A549 (cell line): Measurements from ENCODE around the gene GAK.

Source experiments
- BCL3 ChIP-seq: fragments of >200 bp; sonication (Bioruptor Twin); formaldehyde crosslinking; IDR thresholded peaks from 3 replicates; pipeline ENCODE4 v1.6.1; 2016
- CBX8 ChIP-seq: fragments of 200-600 bp; sonication (generic); IDR thresholded peaks from 2 replicates; pipeline ENCODE4 v1.6.1; 2016
- CHD2 ChIP-seq: fragments of 150-350 bp; IDR thresholded peaks from 2 replicates; pipeline ENCODE4 v1.6.1; 2014; ENCODE audit warnings: low read length; ENCODE audit not compliant: partially characterized antibody
- CTCF ChIP-seq: fragments of >200 bp; sonication (Bioruptor Twin); formaldehyde crosslinking; IDR thresholded peaks from 3 replicates; pipeline ENCODE4 v1.5.1; 2016
- EP300 ChIP-seq, 2 experiments: fragments of >200 bp; sonication (Bioruptor Twin); formaldehyde crosslinking; IDR thresholded peaks; 2 replicates in 1 of 2; 3 replicates in 1 of 2; pipeline ENCODE4 v1.6.1; 2016 to 2017
- HOXB5 ChIP-seq: fragments of 250-450 bp; sonication (Bioruptor Pico); IDR thresholded peaks from 2 replicates; pipeline ENCODE4 v1.5.0; 2020; ENCODE audit warnings: mild to moderate bottlenecking, moderate library complexity
- MYC ChIP-seq: IDR thresholded peaks from 2 replicates; pipeline ENCODE4 v1.6.1; 2012; ENCODE audit warnings: mild to moderate bottlenecking, inconsistent platforms, low read length, improper control_type of control experiment, borderline replicate concordance
- POLR2A ChIP-seq: IDR thresholded peaks from 2 replicates; pipeline ENCODE4 v1.6.1; 2012; ENCODE audit warnings: mild to moderate bottlenecking, low read length
- RAD21 ChIP-seq, 2 experiments: fragments of >200 bp in 1 of 2; sonication (Bioruptor Twin) in 1 of 2; formaldehyde crosslinking in 1 of 2; IDR thresholded peaks in 1 of 2; conservative IDR thresholded peaks in 1 of 2; 2 replicates in 1 of 2; 3 replicates in 1 of 2; pipeline ENCODE4 v1.6.1; 2012 to 2018; ENCODE audit warnings: inconsistent platforms in 1 of 2
- RCOR1 ChIP-seq: fragments of 150-350 bp; IDR thresholded peaks from 2 replicates; pipeline ENCODE4 v1.6.1; 2014; ENCODE audit warnings: antibody characterized with exemption, low read length, low read depth

- TF ChIP-seq CTCF (no peak), BCL3 (no peak), MYC (no peak), POLR2A (no peak), EP300 (IDR thresholded peaks at IDR 0.05) (no peak), RCOR1 (no peak), RAD21 (conservative IDR thresholded peaks at IDR 0.05 in 1 of 2, IDR thresholded peaks at IDR 0.05 in 1 of 2) (no peak), CBX8 (no peak), HOXB5 (CRISPR knock-in tag) (no peak), CHD2 (no peak)
Measured at GRCh38 chr4:957231-957580, 25.1 kb upstream of the GAK start.
